Measurements from ENCODE around the gene RBSN.

Gene RBSN

GRCh38 chr3:15052335-15053242, 46.4 kb downstream of the RBSN start:
- TF ChIP-seq CTCF (IDR thresholded peaks at IDR 0.05; ENCODE audit: insufficient read depth, low read depth, low read length, missing control alignments), result no peak
- no peak overlapping the region for H3K4me3 ChIP-seq (ENCODE audit: low read length)
- no peak for DNase-seq (ENCODE audit: low read depth)

DNA sequence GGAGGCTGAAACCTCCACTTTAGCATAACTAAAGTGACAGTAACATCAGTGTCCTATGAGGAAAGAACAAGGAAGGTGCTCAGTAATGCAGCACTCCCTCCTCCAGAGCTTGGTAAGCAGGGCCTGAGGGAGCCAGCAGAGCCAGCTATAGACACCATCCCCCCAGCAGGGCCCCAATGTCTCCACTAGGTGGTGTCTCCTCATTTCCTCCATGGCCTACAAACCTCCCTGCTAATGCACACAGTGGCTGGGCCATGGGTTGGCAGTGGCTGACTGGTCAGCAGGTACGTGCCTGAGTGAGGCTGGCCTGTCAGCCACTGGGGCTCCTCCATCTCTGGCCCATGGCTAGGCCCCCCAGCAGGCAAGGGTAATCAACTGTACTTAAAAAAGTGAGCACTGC, 47.4 kb downstream of the RBSN start:
- DNase-seq (ENCODE audit: low read depth), result peak; percentile 62
- TF ChIP-seq CTCF (IDR thresholded peaks at IDR 0.05; ENCODE audit: insufficient read depth, low read depth, low read length, missing control alignments), result peak; percentile 73
- no peak overlapping the region for H3K4me3 ChIP-seq (ENCODE audit: low read length)

- DNase-seq (ENCODE audit: low read depth), result no peak
- no peak overlapping the region for H3K4me3 ChIP-seq (ENCODE audit: low read length)
- TF ChIP-seq CTCF (IDR thresholded peaks at IDR 0.05; ENCODE audit: insufficient read depth, low read depth, low read length, missing control alignments), result no peak
Measured at GRCh38 chr3:15050405-15051092, 48.4 kb downstream of the RBSN start.

- no peak for TF ChIP-seq CTCF (IDR thresholded peaks at IDR 0.05; ENCODE audit: insufficient read depth, low read depth, low read length, missing control alignments)
- DNase-seq (ENCODE audit: low read depth), result no peak
- H3K4me3 ChIP-seq (ENCODE audit: low read length), result no peak overlapping the region
Measured at GRCh38 chr3:15049584-15049983, 49.4 kb downstream of the RBSN start.

DNA sequence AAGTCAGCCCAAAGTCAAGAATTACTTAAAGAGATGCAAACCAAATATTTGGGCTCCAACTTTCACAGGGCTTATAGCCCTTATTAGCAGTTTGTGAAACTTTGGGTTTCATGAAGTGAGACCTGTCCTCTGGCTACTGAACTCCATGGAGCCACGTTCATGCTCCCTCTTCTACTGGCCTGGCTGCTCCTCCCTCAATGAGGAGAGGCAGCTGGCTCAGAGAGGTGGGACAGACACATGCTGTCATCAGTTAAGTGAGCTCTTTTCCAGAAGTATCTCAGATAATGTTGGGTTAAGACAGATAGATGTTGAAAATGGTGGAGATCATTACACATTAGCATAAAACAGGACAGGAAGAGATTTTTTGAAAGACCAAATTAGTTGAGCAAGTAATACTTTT, 53.3 kb downstream of the RBSN start:
- DNase-seq (ENCODE audit: low read depth), result no peak
- no peak overlapping the region for H3K4me3 ChIP-seq (ENCODE audit: low read length)
- no peak for TF ChIP-seq CTCF (IDR thresholded peaks at IDR 0.05; ENCODE audit: insufficient read depth, low read depth, low read length, missing control alignments)

DNA sequence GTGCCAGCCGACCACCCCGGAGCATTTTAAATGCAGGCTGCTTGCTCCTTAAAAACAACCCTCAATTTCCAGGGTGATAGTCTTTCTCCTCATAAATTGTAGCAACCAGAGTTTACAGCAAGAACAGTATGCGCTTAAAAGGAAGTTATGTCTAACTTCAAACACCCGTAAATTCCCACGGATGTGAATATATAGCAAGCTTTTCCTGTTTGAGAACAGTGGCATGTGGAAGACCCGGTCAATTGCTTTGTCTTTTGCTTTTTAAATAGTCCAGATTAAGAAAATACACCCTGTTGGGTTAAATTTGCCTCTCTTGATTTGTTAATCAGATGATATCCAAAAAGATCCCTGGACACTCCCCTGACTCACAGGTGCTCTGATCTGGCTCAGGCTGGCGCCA, 54.6 kb downstream of the RBSN start:
- DNase-seq (ENCODE audit: low read depth), result no peak
- no peak for TF ChIP-seq CTCF (IDR thresholded peaks at IDR 0.05; ENCODE audit: insufficient read depth, low read depth, low read length, missing control alignments)
- H3K4me3 ChIP-seq (ENCODE audit: low read length), result no peak overlapping the region

Measured in epithelial cell of esophagus (primary cell).